ENCODE results near the gene SURF1.

Gene SURF1

GRCh38 chr9:133375724-133376654, 19.7 kb upstream of the SURF1 start, which contains the start of the genes STKLD1 and SURF4:
STKLD1 (plus strand) TSS chr9:133376366; CDS start chr9:133376474, 108 bp downstream.
SURF4 (minus strand) TSS chr9:133376060; CDS start chr9:133375969, 91 bp downstream.
- TF ChIP-seq EZH2phosphoT487 (IDR thresholded peaks at IDR 0.05; ENCODE audit: low read depth) (no peak), CTCF (IDR thresholded peaks at IDR 0.05; ENCODE audit: low read depth, low read length) (no peak)
- H4K20me1 ChIP-seq (ENCODE audit: insufficient read depth, low read length), result peaks cover 35% of the 10 kb centered on the region
- H3K79me2 ChIP-seq (ENCODE audit: low read length), result peaks cover 49% of the 10 kb centered on the region

GRCh38 chr9:133375116-133375723, 18.9 kb upstream of the SURF1 start:
- peaks cover 11% of the 10 kb centered on the region; the same call in 1 of the 2 replicates for H3K4me1 ChIP-seq (ENCODE audit: low read length)
- peaks cover 43% of the 10 kb centered on the region for H4K20me1 ChIP-seq (ENCODE audit: insufficient read depth, low read length)
- peak overlapping the region; percentile 93 for H3K4me3 ChIP-seq (ENCODE audit: low read length)
- peak overlapping the region; percentile 60 for H3K27ac ChIP-seq (ENCODE audit: low read length)
- H3K27me3 ChIP-seq (ENCODE audit: low read depth, low read length), result no peaks in the 10 kb centered on the region
- TF ChIP-seq EZH2phosphoT487 (IDR thresholded peaks at IDR 0.05; ENCODE audit: low read depth) (no peak), CTCF (IDR thresholded peaks at IDR 0.05; ENCODE audit: low read depth, low read length) (peak; percentile 38; the same call in 1 of the 2 replicates)
- H3K79me2 ChIP-seq (ENCODE audit: low read length), result peaks cover 56% of the 10 kb centered on the region
- H3K9me3 ChIP-seq (ENCODE audit: insufficient read depth, low read length), result no peaks in the 10 kb centered on the region
- H3K9ac ChIP-seq (ENCODE audit: low read length), result peak overlapping the region; percentile 99
- no peak overlapping the region for H2AFZ ChIP-seq (ENCODE audit: low read depth, low read length)
- peak overlapping the region; percentile 63 for H3K4me2 ChIP-seq (ENCODE audit: low read length)
- peaks cover 25% of the 10 kb centered on the region for H3K36me3 ChIP-seq (replicated peaks; ENCODE audit: low read depth, low read length)

More at GRCh38 chr9:133375724-133376654, 19.7 kb upstream of the SURF1 start, which contains the start of the genes STKLD1 and SURF4:
- Histone ChIP-seq H3K9me3 (ENCODE audit: insufficient read depth, low read length) (no peaks in the 10 kb centered on the region), H2AFZ (ENCODE audit: low read depth, low read length) (peak within 1 kb of the TSS; percentile 61; the same call in 1 of the 2 replicates), H3K36me3 (replicated peaks; ENCODE audit: low read depth, low read length) (peaks cover 17% of the 10 kb centered on the region), H3K9ac (ENCODE audit: low read length) (peak within 1 kb of the TSS; percentile 99), H3K27ac (ENCODE audit: low read length) (peak within 1 kb of the TSS; percentile 60), H3K4me3 (ENCODE audit: low read length) (peak within 1 kb of the TSS; percentile 93), H3K4me1 (ENCODE audit: low read length) (peaks cover 11% of the 10 kb centered on the region; the same call in 1 of the 2 replicates), H3K4me2 (ENCODE audit: low read length) (peak within 1 kb of the TSS; percentile 77), H3K27me3 (ENCODE audit: low read depth, low read length) (no peaks in the 10 kb centered on the region)

- peaks cover 49% of the 10 kb centered on the region for H4K20me1 ChIP-seq (ENCODE audit: insufficient read depth, low read length)
- no peaks in the 10 kb centered on the region for H3K27me3 ChIP-seq (ENCODE audit: low read depth, low read length)
- H3K27ac ChIP-seq (ENCODE audit: low read length), result 0 out of 2 replicates have a peak overlapping the region, but pooled peaks have one; percentile 60
- peaks cover 62% of the 10 kb centered on the region for H3K79me2 ChIP-seq (ENCODE audit: low read length)
- TF ChIP-seq CTCF (IDR thresholded peaks at IDR 0.05; ENCODE audit: low read depth, low read length) (no peak), EZH2phosphoT487 (IDR thresholded peaks at IDR 0.05; ENCODE audit: low read depth) (no peak)
- peak overlapping the region; percentile 93 for H3K4me3 ChIP-seq (ENCODE audit: low read length)
- H3K36me3 ChIP-seq (replicated peaks; ENCODE audit: low read depth, low read length), result peaks cover 28% of the 10 kb centered on the region
- H3K4me2 ChIP-seq (ENCODE audit: low read length), result peak overlapping the region; percentile 63
- H3K4me1 ChIP-seq (ENCODE audit: low read length), result peaks cover 11% of the 10 kb centered on the region; the same call in 1 of the 2 replicates
- peak overlapping the region; percentile 99 for H3K9ac ChIP-seq (ENCODE audit: low read length)
- no peak overlapping the region for H2AFZ ChIP-seq (ENCODE audit: low read depth, low read length)
- no peaks in the 10 kb centered on the region for H3K9me3 ChIP-seq (ENCODE audit: insufficient read depth, low read length)
Measured at GRCh38 chr9:133374612-133375115, 18.4 kb upstream of the SURF1 start.

Measured in OCI-LY3 (cell line).